B cell (primary cell): ENCODE measurements around the gene MEGF11.

Experiments
- CTCF ChIP-seq: fragments of 200-600 bp; IDR thresholded peaks from one replicate; pipeline ENCODE4 v1.8.0; 2022; ENCODE audit warnings: antibody characterized with exemption, mild to moderate bottlenecking
- EZH2 ChIP-seq: IDR thresholded peaks from 2 replicates; pipeline ENCODE4 v1.6.1; 2012; ENCODE audit warnings: borderline replicate concordance, low read depth, mild to moderate bottlenecking, moderate library complexity, low read length; ENCODE audit not compliant: insufficient read depth, poor library complexity, severe bottlenecking

DNA sequence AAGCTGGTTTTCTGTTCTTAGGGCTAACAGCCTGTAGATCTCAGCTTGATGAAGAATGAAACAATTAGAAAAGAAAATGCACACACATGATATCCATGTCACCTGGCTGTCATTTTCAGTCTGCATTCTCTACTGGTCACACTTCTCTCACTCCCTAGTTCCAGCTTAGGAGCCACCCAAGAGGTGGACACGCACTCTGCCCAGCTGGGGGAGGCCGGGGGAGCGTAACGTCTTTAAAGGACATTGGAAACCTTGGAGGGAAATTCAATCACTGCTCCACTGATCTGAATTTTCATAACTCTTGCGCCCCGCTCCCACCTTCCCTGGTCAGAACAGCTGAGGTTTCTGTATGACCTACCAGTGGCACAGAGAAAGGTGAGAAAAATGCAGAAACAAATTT lies 304.5 kb downstream of the MEGF11 start:
- TF ChIP-seq CTCF (no peak), EZH2 (no peak)
